Left lung (tissue), 10 donors: ENCODE measurements around the gene LBH. TPM values are rescaled to one million over a fixed set of nuclear protein-coding genes. Genes with fewer than 3 reads are reported as not detected.
A peak's percentile ranks its signal among the peaks of the same experiment; 100 is the strongest.

ENCODE experiments used
- ATAC-seq: fragments of 200-7000 bp; cut with Tn5 transposase; one replicate; pipeline ENCODE4 v1.9.1; 2020; ENCODE audit warnings: moderate library complexity
- DNase-seq, 4 donors: peaks; one replicate each; pipeline ENCODE4 v3.0.0-alpha.2; 2013 to 2020
- H3K27ac ChIP-seq, 2 donors: fragments of 200-600 bp; sonication (generic) in 1 of 2; one replicate each; pipeline versions ENCODE4 v1.5.0 to v1.8.0; 2020 to 2021
- H3K27me3 ChIP-seq, 2 donors: fragments of 200-600 bp; sonication (generic) in 1 of 2; one replicate each; pipeline versions ENCODE4 v1.5.0 to v1.8.0; 2020 to 2021
- H3K36me3 ChIP-seq, 2 donors: fragments of 200-600 bp; sonication (generic) in 1 of 2; one replicate each; pipeline versions ENCODE4 v1.5.0 to v1.8.0; 2020 to 2021
- H3K4me1 ChIP-seq, 2 donors: fragments of 200-600 bp; one replicate each; pipeline ENCODE4 v1.8.0; 2021
- H3K4me3 ChIP-seq, 2 donors: fragments of 200-600 bp; sonication (generic) in 1 of 2; one replicate each; pipeline versions ENCODE4 v1.5.0 to v1.8.0; 2020 to 2021; ENCODE audit warnings: mild to moderate bottlenecking in 1 of 2
- H3K9me3 ChIP-seq, 2 donors: fragments of 200-600 bp; sonication (generic) in 1 of 2; one replicate each; pipeline versions ENCODE4 v1.5.0 to v1.8.0; 2020 to 2021
- intact Hi-C, 2 donors: fragments of 100-400 bp; cut with DNase I; formaldehyde crosslinking; loops; one replicate each; pipeline versions ENCODE4 v1.11.2 to v1.14.2; 2022
- polyA plus RNA-seq, 6 donors: library from polyadenylated mRNA; unstranded; fragments of 120-200 nt; gene quantifications; one replicate each; pipeline ENCODE4 v1.2.1, GENCODE V29; 2013; ENCODE audit not compliant: insufficient read length in 6 of 6
- total RNA-seq, 2 donors: library from RNA; stranded (reverse); fragmentation: NEBNext Ultra II Directional; extraction: Animal tissue kit (Norgen Biotek cat#: 25700); gene quantifications; one replicate each; pipeline ENCODE4 v1.2.1, GENCODE V29; 2021
- TF ChIP-seq, protein P1 (sequence below), 2 donors: fragments of 200-600 bp; sonication (generic) in 1 of 2; IDR thresholded peaks; one replicate each; pipeline versions ENCODE4 v1.5.0 to v1.8.0; 2021; ENCODE audit warnings: antibody characterized with exemption in 2 of 2
- donor health status: DM: no; HTN: yes; CAD: no.
- donor health status: DM: no; HTN: no; CAD: no.

Gene LBH
- total and polyA plus RNA-seq, 8 donors, result 93.6 to 256 (median 124) TPM

DNA sequence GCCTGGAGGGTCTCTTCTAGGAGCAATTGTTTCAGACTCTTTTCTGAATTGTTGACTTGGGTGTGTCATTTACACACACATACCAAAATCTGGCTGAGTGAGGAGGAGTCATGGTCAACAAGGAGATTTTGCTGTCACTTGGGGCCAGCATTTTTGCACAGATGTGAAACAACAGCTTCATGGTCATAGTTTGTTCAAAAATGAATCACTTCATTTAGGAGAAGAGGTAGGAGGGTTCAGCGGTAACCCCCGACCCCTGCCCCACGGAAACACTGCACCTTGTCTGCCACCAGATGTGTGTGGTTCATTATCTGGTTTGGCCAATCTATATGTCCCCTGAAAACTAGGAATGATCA lies 42.2 kb downstream of the LBH start:
- H3K9me3 ChIP-seq, result no peaks in the 10 kb centered on the region
- no peak overlapping the region for H3K4me3 ChIP-seq
- H3K27me3 ChIP-seq, result no peaks in the 10 kb centered on the region
- peak; percentile 21 for ATAC-seq
- no peaks in the 10 kb centered on the region for H3K36me3 ChIP-seq
- peaks cover 4 to 10% of the 10 kb centered on the region in 2 donors for H3K4me1 ChIP-seq
- DNase-seq, result no peak
- TF ChIP-seq, protein P1, sequence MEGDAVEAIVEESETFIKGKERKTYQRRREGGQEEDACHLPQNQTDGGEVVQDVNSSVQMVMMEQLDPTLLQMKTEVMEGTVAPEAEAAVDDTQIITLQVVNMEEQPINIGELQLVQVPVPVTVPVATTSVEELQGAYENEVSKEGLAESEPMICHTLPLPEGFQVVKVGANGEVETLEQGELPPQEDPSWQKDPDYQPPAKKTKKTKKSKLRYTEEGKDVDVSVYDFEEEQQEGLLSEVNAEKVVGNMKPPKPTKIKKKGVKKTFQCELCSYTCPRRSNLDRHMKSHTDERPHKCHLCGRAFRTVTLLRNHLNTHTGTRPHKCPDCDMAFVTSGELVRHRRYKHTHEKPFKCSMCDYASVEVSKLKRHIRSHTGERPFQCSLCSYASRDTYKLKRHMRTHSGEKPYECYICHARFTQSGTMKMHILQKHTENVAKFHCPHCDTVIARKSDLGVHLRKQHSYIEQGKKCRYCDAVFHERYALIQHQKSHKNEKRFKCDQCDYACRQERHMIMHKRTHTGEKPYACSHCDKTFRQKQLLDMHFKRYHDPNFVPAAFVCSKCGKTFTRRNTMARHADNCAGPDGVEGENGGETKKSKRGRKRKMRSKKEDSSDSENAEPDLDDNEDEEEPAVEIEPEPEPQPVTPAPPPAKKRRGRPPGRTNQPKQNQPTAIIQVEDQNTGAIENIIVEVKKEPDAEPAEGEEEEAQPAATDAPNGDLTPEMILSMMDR (IDR thresholded peaks at IDR 0.05), result no peak
- peak overlapping the region in 1 of 2 donors; percentile 60 for H3K27ac ChIP-seq
- intact Hi-C loops, result no loop called here

DNA sequence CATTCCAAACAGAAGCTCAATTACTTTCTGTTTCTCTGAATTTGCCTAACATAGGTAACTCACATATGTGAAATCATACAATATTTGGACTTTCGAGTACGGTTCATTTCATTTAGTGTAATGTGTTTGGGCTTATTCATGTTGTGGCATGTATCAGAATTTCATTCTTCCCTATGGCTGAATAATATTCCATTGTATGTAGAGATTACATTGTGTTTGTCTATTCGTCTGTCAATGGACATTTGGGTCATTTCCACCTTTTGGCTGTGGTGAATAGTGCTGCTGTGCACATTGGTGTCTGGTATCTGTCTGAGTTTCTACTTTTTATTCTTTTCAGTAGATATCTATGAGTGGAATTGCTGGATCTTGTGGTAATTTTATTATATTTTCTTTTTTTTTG lies 43.9 kb downstream of the LBH start:
- Histone ChIP-seq H3K36me3 (no peaks in the 10 kb centered on the region), H3K9me3 (no peaks in the 10 kb centered on the region)

DNA sequence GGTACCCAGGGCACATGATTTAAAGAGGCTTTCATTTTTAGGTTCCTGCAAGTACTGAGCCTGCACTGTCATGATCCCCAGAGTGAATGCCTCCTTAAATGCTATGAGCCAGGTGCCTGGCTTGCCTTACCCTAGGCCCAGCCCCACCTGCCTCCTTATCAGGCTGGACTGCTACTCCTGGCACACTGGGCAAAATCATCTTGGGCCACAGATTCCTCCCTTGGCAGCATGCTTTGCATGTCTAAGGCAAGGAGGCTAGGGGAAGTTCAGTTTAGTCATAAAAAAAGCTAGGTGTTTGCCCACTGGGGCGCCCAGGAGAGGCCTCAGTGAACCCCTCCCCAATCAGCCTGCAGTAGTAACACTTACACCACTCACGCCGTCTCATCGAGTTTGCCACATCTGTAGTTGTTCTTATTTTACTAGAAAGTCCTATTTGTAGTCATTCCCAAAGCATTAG lies 45.1 kb downstream of the LBH start:
- Histone ChIP-seq H3K4me3 (no peak overlapping the region), H3K4me1 (peaks cover 0 to 10% of the 10 kb centered on the region in 2 donors), H3K27ac (no peak overlapping the region), H3K36me3 (no peaks in the 10 kb centered on the region), H3K27me3 (no peaks in the 10 kb centered on the region), H3K9me3 (no peaks in the 10 kb centered on the region)
- DNase-seq, result no peak
- TF ChIP-seq, protein P1 (IDR thresholded peaks at IDR 0.05), result no peak
- intact Hi-C loops, result no loop called here
- peak; percentile 22 for ATAC-seq

More for the DNA sequence above, 43.9 kb downstream of the LBH start:
- no peak for ATAC-seq
- no peak for DNase-seq
- H3K4me3 ChIP-seq, result no peak overlapping the region
- intact Hi-C loops, result no loop called here
- TF ChIP-seq, protein P1 (IDR thresholded peaks at IDR 0.05), result no peak
- no peaks in the 10 kb centered on the region for H3K27me3 ChIP-seq
- H3K27ac ChIP-seq, result peak overlapping the region in 1 of 2 donors; percentile 60
- H3K4me1 ChIP-seq, result peaks cover 4 to 10% of the 10 kb centered on the region in 2 donors

DNA sequence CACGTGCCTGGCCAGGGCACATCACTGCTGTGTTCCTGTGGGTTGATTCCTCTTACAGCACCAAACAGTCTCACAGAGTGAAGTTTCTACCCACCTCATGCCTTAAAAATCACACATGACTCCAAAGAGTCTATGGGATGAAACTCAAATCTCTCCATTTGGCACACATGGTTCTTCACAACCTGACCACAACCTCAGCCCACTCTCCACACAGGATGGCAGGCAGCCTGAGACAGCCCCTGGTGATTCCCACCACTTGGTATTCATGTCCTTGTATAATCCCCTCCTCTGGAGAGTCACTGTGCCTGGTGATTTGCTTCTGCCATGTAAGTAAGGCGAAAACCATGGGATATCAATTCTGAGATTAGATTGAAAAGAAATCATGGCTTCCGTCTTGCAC lies 46.2 kb downstream of the LBH start:
- Histone ChIP-seq H3K9me3 (no peaks in the 10 kb centered on the region), H3K36me3 (no peaks in the 10 kb centered on the region), H3K4me1 (peaks cover 0 to 10% of the 10 kb centered on the region in 2 donors), H3K27ac (no peak overlapping the region), H3K27me3 (no peaks in the 10 kb centered on the region), H3K4me3 (no peak overlapping the region)
- intact Hi-C loops, result no loop called here
- ATAC-seq (no peak), DNase-seq (no peak)
- TF ChIP-seq, protein P1 (IDR thresholded peaks at IDR 0.05), result no peak

DNA sequence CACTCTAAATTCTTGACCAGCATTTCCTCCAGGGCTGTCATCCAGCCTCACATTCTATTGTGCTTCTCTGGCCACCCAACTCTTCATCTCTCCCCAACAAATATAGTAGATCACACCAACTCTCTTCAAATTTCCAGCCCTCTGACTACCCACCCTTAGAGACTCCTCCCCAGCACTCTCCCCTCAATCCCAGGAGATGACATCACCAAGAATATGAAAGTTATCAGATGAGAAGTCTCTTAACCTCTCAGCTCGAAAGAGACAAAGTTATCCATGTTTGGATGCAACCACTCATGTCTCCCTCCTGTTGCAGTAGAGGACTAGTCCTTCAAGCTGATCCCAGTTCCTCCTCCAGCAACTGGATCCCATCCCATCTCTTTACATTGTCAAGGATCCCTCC lies 47.1 kb downstream of the LBH start:
- Histone ChIP-seq H3K27me3 (no peaks in the 10 kb centered on the region), H3K4me1 (peaks cover 0 to 7% of the 10 kb centered on the region in 2 donors), H3K9me3 (no peaks in the 10 kb centered on the region), H3K36me3 (no peaks in the 10 kb centered on the region), H3K27ac (no peak overlapping the region), H3K4me3 (no peak overlapping the region)
- no peak for DNase-seq
- intact Hi-C loops, result no loop called here
- ATAC-seq, result no peak
- TF ChIP-seq, protein P1 (IDR thresholded peaks at IDR 0.05), result no peak
